Left renal pelvis (tissue), 4 donors: ENCODE measurements around the gene YAP1. TPM values are rescaled to one million over a fixed set of nuclear protein-coding genes. Genes with fewer than 3 reads are reported as not detected.
"Not testable (repeated sequence)": the region's sequence is repeated elsewhere in the genome, so short reads cannot be mapped to it uniquely, and the experiment has no call there.

ENCODE experiments used
- DNase-seq, 4 donors: peaks; one replicate each; pipeline ENCODE4 v3.0.0-alpha.2; 2013; ENCODE audit warnings: low read depth in 4 of 4, low spot score in 3 of 4
- polyA plus RNA-seq, 4 donors: library from polyadenylated mRNA; unstranded; fragments of 120-200 nt; gene quantifications; one replicate each; pipeline ENCODE4 v1.2.1, GENCODE V29; 2013; ENCODE audit not compliant: insufficient read length in 4 of 4

YAP1 gene
- polyA plus RNA-seq, 4 donors = 160 to 207 (median 190) TPM

DNA sequence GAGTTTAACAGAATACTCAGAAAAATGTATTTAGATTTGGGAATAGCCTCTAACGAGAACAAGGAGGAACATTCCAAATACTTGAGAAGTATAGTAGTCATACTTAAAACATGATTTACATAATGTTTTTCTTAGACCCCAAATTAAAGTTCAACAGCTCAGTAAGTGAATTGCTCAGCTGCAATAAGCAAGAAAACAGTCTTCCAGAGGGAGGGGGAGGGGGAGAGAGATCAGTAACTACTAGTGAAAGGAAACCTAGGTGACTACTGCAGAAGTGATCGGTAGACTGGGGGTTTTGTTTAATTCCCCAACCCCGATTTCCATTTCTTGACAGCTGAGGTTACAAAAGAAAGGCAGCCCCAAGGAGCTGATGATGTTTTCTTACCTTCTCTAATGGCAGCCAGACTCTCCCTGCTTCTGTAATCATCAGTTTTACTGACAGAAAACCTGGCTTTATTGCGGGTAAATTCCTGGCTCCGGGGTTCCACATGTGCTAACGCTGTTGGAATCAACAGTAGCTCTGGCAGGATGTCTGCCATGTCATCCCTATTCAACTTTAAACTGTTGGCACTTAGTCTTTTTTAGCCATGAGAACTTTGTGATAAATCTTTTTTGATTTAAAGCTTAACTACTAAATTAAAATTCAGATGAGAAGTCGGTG is 124.7 kb downstream of the YAP1 start:
- no peak for DNase-seq

DNA sequence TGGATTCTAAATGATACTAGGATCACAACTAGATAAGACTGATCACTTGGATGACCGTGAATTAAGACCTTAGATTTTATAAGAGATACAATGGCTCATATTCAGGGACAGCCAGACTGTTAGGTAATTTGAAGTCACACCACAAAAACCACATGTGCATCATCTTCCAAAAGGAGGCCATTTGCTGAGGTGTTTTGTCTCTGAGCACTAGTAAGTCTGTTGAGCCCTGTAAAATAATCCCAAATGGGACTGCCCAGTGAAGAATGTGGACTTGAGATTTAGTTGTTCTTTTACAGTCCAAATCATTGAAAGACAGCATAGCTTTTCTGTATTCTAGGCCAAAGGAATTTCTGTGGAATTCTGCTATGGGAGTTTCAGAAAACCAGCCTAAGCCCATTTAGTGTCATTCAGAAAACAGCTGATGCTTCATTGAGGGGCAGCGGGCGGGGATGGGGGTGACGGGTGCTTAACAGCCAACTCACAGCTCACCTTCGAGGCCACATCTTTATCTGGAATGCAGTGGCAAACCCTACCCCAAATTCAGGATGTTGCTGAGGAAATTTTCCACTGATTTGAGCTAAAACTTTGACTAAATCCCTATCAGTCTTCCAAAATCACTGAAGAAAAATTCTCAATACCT is 127.0 kb downstream of the YAP1 start:
- DNase-seq = no peak

DNA sequence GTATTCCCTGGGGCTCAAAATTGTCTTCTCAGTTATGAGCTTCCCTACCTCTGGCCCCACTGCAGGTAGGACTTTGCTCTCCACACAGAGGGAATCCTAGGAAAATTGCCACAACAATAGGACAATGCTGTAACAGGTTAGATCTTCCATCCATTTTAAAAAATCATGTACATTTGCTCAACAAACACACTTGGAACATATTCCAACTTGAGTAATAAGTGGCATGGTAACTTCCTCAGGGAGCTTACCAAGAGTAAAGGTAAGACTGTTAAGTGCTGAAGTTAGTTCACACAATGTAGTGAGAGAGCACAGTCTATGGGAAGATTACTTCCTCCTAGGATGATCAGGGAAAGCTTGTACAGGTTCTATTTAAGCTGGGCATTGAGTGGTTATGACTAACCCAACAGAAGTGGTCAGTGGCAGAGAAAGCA is 128.2 kb downstream of the YAP1 start:
- no peak for DNase-seq

DNA sequence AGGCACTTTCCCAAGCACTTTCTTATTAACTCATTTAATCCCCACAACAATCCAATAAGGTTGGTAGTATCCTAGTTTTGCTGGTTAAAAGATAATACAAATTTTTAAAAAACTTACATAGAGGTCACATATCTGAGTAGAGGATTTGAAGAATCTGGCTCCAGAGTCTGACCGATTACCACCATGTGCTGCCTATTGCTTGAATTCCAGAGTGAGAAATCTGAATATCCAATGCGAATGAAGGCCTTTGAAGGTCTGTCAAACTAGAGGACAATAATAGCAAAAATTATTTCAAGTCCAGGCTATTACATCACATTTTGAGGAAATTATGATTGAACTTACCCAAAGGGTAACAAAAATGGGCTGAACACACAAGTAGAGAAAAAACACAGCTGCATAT is 129.2 kb downstream of the YAP1 start:
- no peak for DNase-seq

DNA sequence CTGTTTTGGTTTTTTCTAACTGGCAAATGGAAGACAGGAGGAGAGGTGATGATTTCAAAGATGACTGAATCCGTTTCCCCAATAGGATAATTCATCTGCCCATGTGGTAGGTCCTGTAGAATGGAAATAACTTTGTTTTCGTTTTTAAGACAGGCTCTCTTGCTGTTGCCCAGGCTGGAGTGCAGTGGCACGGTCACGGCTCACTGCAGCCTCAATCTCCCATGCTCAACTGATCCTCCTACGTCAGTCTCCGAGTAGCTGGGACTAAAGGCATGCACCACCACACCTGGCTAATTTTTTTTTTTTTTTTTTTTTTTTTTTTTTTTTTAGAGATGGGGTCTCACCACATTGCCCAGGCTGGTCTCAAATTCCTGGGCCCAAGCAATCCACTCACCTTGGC is 129.7 kb downstream of the YAP1 start:
- DNase-seq = no peak

DNA sequence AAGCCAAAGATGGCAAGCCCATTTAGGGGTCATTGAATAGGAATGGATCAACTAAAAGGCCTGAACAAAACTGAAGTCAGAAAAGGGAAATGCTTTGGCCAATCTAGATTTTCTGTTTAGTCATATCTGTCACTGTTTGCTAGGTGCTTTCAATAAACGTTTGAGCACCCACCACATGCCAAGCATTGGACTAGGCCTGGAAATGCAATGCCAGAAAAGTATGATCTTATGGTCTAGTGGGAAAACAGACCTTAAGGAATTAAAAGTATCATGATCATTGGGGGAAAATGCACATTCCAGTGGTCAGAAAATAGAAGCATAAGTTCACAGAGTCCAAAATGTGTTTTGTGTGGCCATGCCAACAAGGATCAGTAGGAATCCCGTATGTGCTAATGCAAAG is 130.3 kb downstream of the YAP1 start:
- no peak for DNase-seq

DNA sequence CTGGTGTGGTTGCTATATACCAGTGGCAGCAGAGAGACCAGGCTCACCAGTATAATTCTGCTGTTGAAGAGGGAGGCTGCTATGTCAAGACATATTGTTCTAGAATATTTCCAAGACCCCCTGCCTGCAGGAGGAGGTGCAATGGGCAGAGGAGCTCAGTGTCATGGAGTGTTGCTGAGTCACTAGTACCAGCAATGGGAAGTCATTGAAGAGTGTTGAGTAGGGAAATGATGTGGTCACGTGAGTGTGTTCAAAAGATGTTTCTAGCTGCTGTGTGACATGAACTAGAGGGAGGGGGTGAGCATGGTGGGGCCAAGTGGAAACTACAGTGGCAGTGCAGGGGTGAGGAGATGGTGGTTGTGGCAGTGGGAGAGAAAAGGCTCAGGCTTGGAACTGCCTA is 130.8 kb downstream of the YAP1 start:
- no peak for DNase-seq

DNA sequence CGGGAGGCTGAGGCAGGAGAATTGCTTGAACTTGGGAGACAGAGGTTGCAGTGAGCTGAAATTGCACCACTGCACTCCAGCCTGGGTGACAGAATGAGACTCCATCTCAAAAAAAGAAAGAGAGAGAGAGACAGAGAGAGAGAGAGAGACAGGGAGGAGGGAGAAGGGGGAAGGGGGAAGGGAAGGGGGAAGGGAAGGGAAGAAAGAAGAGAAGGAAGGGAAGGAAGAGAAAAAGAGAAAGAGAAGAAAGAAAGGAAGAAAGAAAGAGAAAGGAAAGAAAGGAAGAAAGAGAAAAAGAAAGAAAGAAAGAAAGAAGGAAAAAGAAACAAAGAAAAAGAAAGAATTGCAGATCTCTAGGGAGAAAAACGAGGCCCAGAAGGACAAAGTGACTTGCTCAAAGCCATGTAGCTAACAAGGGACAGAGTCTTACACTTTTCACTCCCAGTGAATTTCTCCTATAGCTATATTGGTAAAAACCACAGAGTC is 133.2 kb downstream of the YAP1 start:
- DNase-seq = no peak

DNA sequence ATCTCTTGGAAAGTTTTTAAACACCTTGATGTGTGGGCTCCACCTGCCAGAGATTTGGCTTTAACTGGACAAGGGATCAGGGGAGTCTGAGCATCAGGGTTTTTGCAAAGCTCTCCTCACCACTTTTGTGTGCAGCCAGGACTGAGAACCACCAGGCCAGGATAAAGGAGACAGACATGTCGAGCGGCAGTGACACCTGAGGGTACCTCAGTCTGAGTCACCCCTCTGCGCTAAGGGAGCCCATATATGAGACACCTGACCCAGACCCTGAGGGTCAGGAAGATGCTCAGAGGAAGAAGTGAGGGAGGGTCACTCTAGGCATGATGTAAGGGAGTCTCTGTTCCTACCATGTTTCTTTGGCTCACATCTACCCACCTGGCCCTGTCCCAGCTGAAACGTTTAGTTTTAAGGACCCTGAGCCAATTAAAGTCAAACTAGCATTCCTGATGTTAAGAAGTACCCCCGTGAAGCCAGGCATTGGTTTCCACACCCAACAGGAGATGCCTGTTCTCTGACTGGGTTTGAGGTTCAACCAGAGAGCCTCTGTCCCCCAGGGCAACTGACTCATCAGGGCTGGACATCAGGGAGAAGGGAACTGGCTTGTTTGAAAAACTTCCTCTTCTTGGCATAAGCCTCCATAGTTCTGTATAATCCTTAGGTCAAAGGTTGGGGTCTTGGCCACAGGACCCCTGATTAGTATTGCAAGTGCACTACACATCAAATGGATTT is 134.6 kb downstream of the YAP1 start:
- no peak for DNase-seq

DNA sequence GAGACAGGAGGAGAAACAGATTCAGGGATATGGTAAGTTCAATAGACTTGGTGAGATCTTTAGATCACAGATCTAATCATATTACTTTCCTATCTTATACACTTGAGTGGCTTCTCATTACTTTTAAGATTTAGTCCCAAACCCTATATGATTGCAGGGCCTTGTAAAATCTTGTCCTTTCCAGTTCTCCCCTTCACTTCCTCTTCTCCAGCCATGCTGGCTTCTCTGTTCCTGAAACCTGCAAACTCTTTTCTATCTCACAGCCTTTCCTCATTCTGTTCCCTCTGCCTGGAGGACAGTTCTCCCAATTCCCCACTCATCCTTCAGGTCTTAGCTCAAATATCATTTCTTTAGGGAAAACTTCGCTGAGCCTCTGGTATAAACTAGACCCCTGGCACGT is 141.2 kb downstream of the YAP1 start:
- no peak for DNase-seq

DNA sequence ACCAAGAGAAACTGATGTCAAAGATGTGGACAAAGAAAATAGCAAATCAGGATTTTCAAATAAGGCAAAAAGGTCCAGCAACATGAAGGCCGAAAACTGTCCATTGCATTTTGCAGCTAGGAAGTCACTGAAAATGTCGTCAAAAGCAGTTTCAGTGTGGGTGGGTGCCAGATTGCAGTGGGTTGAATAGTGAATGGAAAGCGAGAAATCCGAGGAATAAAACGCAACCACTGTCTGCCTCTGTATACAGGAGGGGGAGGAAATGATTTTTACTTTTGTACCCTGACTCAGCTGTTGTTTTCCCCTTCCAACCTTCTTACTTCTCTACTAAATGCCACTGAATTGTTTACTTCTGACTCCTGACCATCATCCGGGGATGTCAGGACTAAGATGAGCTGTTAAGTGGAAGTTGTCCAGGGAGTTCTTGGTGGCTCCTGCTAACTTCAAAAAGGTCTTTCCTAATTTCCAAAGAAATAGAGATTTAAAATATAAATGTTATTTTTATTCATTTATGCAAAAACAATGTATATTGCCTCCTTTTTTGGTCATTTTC is 142.2 kb downstream of the YAP1 start:
- no peak for DNase-seq

DNA sequence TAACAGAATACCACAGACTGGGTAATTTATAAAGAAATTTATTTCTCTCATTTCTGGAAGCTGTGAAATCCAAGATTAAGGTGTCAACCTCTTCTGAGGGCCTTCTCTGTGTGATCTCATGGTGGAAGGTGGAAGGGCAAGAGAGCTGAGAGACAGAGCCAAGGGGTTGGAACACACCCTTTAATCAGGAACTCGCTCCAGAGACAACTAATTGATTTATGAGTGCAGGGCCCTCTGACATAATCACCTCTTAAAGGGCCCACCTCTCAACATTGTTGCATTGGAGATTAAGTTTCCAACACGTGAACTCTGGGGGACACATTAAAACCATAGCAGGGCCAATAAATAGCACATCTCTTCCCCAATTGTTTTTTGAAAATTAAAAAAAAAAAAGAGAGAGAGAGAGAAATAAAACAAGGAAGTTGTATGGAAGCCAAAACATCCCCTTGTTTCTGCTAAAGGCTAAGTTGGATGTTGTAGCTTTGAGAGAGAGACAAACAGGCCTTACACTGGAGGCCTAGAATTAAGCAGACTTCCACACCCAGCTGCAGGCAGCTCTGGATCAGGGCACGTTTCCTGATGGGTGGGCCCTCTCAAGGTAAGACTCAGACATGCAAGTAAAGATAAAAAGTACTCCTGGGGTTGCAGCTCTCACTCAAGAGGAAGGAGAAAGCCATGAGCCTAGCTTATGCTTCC is 142.9 kb downstream of the YAP1 start:
- DNase-seq = no peak

DNA sequence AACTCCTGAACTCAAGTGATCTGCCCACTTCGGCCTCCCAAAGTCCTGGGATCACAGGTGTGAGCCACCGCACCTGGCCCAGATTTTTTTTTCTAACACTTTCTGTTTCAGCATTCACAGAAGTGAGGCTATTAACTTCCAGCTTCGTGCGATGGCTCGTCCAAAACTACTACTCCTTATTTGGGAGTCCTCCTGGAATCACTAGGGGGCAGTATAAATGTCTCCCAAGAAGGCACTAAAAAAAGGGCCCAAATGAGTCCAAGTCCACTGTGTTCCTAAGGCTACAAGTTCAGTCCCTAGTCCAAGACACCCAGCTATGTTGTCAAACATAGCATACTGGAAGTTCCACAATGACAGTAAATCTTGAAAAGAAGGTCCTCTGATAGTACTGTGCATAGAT is 143.8 kb downstream of the YAP1 start:
- DNase-seq = no peak

DNA sequence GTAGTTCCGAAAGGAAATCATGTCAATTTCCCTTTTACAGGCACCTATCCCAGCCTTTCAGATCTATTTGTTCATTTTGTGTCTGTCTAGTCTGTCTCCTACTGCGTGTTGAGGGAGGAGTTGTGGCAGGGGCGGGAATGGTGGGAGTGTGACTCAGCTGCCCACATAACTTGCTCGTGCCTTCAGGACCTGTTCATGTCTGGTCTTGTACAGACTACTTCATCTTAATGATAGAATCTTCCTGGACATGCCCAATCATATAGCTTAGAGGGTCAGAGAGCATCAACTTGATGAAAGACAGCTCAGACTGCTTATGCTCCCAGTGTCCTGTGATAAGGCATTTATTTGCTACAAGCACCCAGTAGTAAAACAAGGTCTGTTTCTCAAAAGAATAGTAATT is 146.0 kb downstream of the YAP1 start:
- no peak for DNase-seq

DNA sequence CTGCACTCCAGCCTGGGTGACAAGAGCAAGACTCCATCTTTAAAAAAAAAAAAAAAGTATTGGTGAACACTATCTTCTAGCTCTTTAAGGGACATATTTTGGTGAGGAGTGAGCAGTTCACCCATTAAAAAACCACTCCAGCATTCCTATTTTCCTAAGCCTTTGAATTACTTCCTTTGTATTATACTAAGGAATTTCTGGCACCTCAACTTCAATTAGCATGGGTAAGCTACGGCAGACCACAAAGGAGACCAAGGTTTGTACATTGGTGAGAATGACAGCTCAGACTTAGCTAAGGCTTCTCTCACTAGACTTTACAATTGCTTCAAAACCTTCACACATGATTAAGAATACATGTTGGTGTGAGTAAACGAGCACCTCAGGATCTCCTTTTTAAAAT is 150.0 kb downstream of the YAP1 start:
- DNase-seq = no peak

DNA sequence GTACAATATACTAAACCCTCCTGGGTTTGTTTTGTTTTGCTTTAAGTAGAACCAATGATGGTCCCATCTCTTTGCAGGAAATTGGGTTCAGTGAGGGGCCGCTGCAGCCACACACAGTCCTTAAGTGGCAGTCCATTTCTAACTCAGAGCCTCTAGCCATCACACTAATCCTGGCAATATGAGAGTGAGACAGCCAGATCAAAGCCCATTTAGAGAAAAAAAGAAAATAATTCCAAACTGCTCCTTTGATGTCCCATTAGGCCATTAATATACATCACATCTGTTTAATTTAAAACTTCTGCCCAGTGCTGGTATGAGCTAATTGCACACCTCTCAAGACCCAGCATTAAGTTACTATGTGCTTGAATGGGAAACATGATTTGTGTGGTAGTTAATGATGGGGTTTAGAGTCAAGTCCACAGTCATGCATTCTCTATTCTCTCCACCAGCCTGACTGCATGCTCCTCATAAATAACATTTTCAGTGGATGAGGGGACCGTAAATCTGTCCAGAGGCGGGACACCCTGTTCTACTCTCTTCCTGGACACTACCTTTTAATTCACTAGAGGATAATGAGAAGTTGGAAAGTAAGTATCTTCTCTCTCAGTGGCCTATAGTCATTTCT is 153.2 kb downstream of the YAP1 start:
- no peak for DNase-seq

DNA sequence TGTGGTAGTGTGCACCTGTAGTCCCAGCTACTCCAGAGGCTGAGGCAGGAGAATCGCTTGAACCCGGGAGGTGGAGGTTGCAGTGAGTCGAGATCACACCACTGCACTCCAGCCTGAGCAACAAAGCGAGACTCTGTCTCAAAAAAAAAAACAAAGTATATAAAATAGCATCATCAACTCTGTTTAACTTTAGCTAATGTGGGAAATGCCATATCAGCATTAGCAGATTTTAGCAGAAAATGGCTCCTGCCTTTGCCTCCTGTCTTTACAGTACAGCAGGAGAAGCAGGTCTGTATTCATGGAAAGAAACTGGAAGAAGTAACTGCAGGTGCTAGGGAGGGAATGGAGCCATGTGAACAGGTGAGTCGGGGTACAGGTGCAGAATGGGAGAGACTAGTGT is 154.5 kb downstream of the YAP1 start:
- not testable (repeated sequence) for DNase-seq

DNA sequence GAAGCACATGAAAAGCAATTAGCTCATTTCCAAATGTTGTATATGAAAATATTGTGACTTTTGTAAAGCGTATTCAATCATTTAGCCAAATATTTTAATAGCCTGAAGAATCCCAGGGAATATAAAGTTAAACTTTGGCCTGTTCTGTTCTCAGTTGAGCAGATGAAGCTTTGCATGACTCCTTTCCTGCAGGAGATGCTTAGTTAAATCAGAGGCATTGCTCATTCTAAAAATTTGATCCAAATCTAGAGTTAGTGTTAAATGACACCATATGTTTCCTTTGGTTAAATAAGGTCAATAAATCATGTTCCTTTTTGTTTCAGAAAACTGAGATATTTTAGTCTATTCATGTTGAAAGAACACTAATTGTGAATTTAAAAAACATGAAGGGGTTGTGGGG is 155.9 kb downstream of the YAP1 start:
- DNase-seq = no peak

DNA sequence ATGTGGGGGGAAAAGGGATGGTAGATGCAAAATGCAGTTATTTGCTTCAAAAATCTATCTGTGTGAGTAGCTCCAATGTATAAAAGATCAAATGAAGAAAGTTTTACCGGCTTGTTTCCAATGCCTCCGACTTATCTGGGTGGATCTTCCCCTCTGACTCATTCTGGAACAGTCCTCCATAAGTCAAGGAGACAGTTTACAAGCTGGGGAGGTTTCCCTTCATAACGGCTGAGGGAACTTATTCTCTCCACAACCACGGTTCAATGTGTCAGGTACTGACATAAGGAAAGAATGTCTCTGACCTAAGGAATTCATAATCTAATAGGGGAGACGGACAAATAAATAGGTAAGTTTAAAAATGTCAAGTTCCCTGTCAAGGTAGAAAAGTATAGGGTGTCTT is 157.4 kb downstream of the YAP1 start:
- DNase-seq = no peak
